ENCODE measurements around the gene TMIGD2.
"Not testable (repeated sequence)": the region's sequence is repeated elsewhere in the genome, so short reads cannot be mapped to it uniquely, and the experiment has no call there.

Gene TMIGD2

DNA sequence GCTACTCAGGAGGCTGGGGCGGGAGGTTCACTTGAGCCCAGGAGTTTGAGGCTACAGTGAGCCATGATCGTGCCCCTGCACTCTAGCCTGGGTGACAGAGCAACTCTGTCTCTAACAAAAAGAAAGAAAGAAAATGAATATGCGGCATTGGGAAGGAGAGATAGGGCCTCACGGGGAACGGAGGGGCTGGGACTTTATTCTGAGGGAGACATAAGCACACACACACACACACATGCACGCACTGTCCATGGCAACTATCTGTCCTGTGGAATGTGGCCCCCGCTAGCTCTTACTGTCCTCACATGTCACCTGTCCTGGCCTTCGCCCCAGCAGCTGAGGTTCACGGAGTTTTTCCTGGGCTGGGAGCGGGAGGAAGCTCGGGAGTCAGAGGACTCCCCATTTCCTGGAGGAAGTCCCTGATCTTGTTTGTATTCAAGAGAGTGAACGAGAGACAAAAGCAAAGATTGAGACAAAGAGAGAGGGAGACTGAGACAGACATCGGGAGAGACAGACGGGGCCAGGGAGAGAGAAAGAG, 35.8 kb upstream of the TMIGD2 start:
- no peak overlapping the region for H3K14ac ChIP-seq (ENCODE audit: low read length)
- H3K36me3 ChIP-seq (replicated peaks in 1 of 2; ENCODE audit: control insufficient read depth in 2 of 2, insufficient read depth in 2 of 2, low read length in 2 of 2) = peaks cover 9 to 18% of the 10 kb centered on the region in 2 donors
- H2AFZ ChIP-seq (ENCODE audit: low read length) = peak overlapping the region; percentile 79
- no peak overlapping the region for H2BK120ac ChIP-seq (ENCODE audit: low read depth, low read length)
- peaks cover 10 to 13% of the 10 kb centered on the region in 2 donors for H3K4me1 ChIP-seq (ENCODE audit: control insufficient read depth in 2 of 2, insufficient read depth in 1 of 2, low read depth in 1 of 2, low read length in 2 of 2)
- WGBS, 2 donors (ENCODE audit: extremely low coverage in 2 of 2, insufficient read length in 2 of 2, insufficient replicate concordance in 1 of 2) = no CpG with 5 or more reads among the region's 14 CpGs
- H2AK5ac ChIP-seq (ENCODE audit: low read depth, low read length) = no peak overlapping the region
- peaks cover 0 to 2% of the 10 kb centered on the region in 2 donors for H3K9me3 ChIP-seq (replicated peaks in 1 of 2; ENCODE audit: control insufficient read depth in 2 of 2, insufficient read depth in 1 of 2, low read depth in 1 of 2, low read length in 2 of 2)
- H4K8ac ChIP-seq (ENCODE audit: low read depth, low read length) = no peak overlapping the region
- H3K9ac ChIP-seq (ENCODE audit: low read depth, low read length, poor library complexity) = peak overlapping the region; percentile 85
- H3K79me1 ChIP-seq (ENCODE audit: low read depth, low read length) = no peaks in the 10 kb centered on the region
- no peak overlapping the region for H3K18ac ChIP-seq (ENCODE audit: low read length)
- peak overlapping the region; percentile 36 to 71 for H3K4me3 ChIP-seq (ENCODE audit: low read length in 2 of 2)
- H3K27ac ChIP-seq (replicated peaks; ENCODE audit: low read length) = no peak overlapping the region
- peak overlapping the region; percentile 0 for H3K23ac ChIP-seq (ENCODE audit: low read depth, low read length, poor library complexity)
- no peak overlapping the region for H2BK12ac ChIP-seq (ENCODE audit: low read length)
- no peaks in the 10 kb centered on the region for H3K27me3 ChIP-seq (ENCODE audit: control insufficient read depth in 3 of 3, insufficient read depth in 3 of 3, low read depth in 1 of 3, low read length in 3 of 3)
- no peak overlapping the region for H3K4me2 ChIP-seq (ENCODE audit: insufficient read depth, low read length, poor library complexity, severe bottlenecking)
- no peak for DNase-seq (ENCODE audit: low spot score)
- no peak overlapping the region for H2BK5ac ChIP-seq (ENCODE audit: low read length)
- H4K91ac ChIP-seq (ENCODE audit: low read depth, low read length, poor library complexity) = peak overlapping the region; percentile 65
- no peak overlapping the region for H2BK15ac ChIP-seq (ENCODE audit: low read length)
- no peak overlapping the region for H3K4ac ChIP-seq (ENCODE audit: low read length)

DNA sequence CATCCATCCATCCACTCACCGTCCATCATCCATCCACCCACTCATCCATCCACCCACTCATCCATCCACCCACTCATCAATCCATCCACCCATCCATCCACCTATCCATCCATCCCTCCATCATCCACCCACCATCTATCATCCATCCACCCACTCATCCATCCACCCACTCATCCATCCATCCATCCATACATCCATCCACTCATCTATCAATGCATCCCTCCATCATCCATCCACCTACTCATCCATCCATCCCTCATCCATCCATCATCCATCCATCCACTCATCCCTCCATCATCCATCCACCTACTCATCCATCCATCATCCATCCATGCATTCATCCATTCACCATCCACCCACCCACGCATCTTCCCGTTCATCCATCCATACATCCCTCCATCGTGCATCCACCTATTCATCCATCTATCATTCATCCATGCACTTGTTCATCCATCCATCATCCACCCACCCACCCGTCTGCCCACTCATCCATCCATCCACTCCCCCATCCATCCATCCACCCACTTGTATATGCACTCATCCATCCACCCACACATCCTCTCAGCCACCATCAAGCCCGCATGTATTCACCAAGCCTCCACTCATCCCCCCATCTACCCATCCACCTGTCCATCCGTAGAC, 32.9 kb upstream of the TMIGD2 start:
- WGBS, 2 donors (ENCODE audit: extremely low coverage in 2 of 2, insufficient read length in 2 of 2, insufficient replicate concordance in 1 of 2) = 100% methylated on average over 4 of the region's 7 CpGs
- H2BK12ac ChIP-seq (ENCODE audit: low read length) = no peak overlapping the region
- no peak overlapping the region for H2BK120ac ChIP-seq (ENCODE audit: low read depth, low read length)

DNA sequence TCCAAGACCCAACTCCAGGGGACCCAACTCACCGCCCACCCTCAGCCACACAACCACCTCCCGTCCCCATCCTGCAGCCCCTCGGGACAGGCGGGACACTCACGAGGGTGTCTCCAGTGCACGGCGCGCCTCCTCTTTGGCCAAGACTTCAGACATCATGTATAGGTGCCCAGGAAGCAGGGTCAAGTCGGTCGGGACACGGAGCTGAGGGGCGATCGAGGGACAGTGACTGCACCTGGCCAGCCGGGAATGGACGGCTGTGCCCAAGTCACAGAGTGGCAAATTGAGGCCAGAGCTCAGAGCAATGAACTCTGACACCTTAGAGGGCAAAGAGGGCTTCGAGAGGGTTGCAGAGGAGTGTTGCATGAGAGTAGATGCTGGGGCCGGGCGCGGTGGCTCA, 27.7 kb upstream of the TMIGD2 start:
- no peak for DNase-seq (ENCODE audit: low spot score)
- Histone ChIP-seq H3K14ac (ENCODE audit: low read length) (no peak overlapping the region), H3K4me1 (ENCODE audit: control insufficient read depth in 2 of 2, insufficient read depth in 1 of 2, low read depth in 1 of 2, low read length in 2 of 2) (peaks cover 7 to 8% of the 10 kb centered on the region in 2 donors), H3K27me3 (ENCODE audit: control insufficient read depth in 3 of 3, insufficient read depth in 3 of 3, low read depth in 1 of 3, low read length in 3 of 3) (no peaks in the 10 kb centered on the region), H3K4me2 (ENCODE audit: insufficient read depth, low read length, poor library complexity, severe bottlenecking) (no peak overlapping the region), H3K36me3 (replicated peaks in 1 of 2; ENCODE audit: control insufficient read depth in 2 of 2, insufficient read depth in 2 of 2, low read length in 2 of 2) (peaks cover 2 to 9% of the 10 kb centered on the region in 2 donors), H3K9me3 (replicated peaks in 1 of 2; ENCODE audit: control insufficient read depth in 2 of 2, insufficient read depth in 1 of 2, low read depth in 1 of 2, low read length in 2 of 2) (no peaks in the 10 kb centered on the region), H3K27ac (replicated peaks; ENCODE audit: low read length) (no peak overlapping the region), H2BK5ac (ENCODE audit: low read length) (peak overlapping the region; percentile 14), H2BK120ac (ENCODE audit: low read depth, low read length) (no peak overlapping the region), H2AFZ (ENCODE audit: low read length) (no peak overlapping the region), H4K8ac (ENCODE audit: low read depth, low read length) (no peak overlapping the region), H2BK12ac (ENCODE audit: low read length) (no peak overlapping the region), H3K18ac (ENCODE audit: low read length) (peak overlapping the region; percentile 66), H3K4ac (ENCODE audit: low read length) (no peak overlapping the region), H3K4me3 (ENCODE audit: low read length in 2 of 2) (no peak overlapping the region), H3K23ac (ENCODE audit: low read depth, low read length, poor library complexity) (no peak overlapping the region), H3K9ac (ENCODE audit: low read depth, low read length, poor library complexity) (no peak overlapping the region), H2AK5ac (ENCODE audit: low read depth, low read length) (no peak overlapping the region), H4K91ac (ENCODE audit: low read depth, low read length, poor library complexity) (no peak overlapping the region), H2BK15ac (ENCODE audit: low read length) (no peak overlapping the region), H3K79me1 (ENCODE audit: low read depth, low read length) (peaks cover 2% of the 10 kb centered on the region)
- no CpG with 5 or more reads among the region's 19 CpGs for WGBS, 2 donors (ENCODE audit: extremely low coverage in 2 of 2, insufficient read length in 2 of 2, insufficient replicate concordance in 1 of 2)

More for the DNA sequence above, 32.9 kb upstream of the TMIGD2 start:
- H2AFZ ChIP-seq (ENCODE audit: low read length) = no peak overlapping the region
- peaks cover 8 to 10% of the 10 kb centered on the region in 2 donors for H3K4me1 ChIP-seq (ENCODE audit: control insufficient read depth in 2 of 2, insufficient read depth in 1 of 2, low read depth in 1 of 2, low read length in 2 of 2)
- peak overlapping the region; percentile 19 for H4K8ac ChIP-seq (ENCODE audit: low read depth, low read length)
- H2BK5ac ChIP-seq (ENCODE audit: low read length) = no peak overlapping the region
- H3K18ac ChIP-seq (ENCODE audit: low read length) = no peak overlapping the region
- no peaks in the 10 kb centered on the region for H3K27me3 ChIP-seq (ENCODE audit: control insufficient read depth in 3 of 3, insufficient read depth in 3 of 3, low read depth in 1 of 3, low read length in 3 of 3)
- no peak overlapping the region for H3K14ac ChIP-seq (ENCODE audit: low read length)
- H3K4me2 ChIP-seq (ENCODE audit: insufficient read depth, low read length, poor library complexity, severe bottlenecking) = no peak overlapping the region
- no peak overlapping the region for H2AK5ac ChIP-seq (ENCODE audit: low read depth, low read length)
- H3K23ac ChIP-seq (ENCODE audit: low read depth, low read length, poor library complexity) = peak overlapping the region; percentile 60
- no peak for DNase-seq (ENCODE audit: low spot score)
- H3K4me3 ChIP-seq (ENCODE audit: low read length in 2 of 2) = no peak overlapping the region
- H3K4ac ChIP-seq (ENCODE audit: low read length) = no peak overlapping the region
- no peaks in the 10 kb centered on the region for H3K79me1 ChIP-seq (ENCODE audit: low read depth, low read length)
- H3K9ac ChIP-seq (ENCODE audit: low read depth, low read length, poor library complexity) = peak overlapping the region; percentile 15
- no peak overlapping the region for H2BK15ac ChIP-seq (ENCODE audit: low read length)
- no peak overlapping the region for H4K91ac ChIP-seq (ENCODE audit: low read depth, low read length, poor library complexity)
- peaks cover 0 to 2% of the 10 kb centered on the region in 2 donors for H3K9me3 ChIP-seq (replicated peaks in 1 of 2; ENCODE audit: control insufficient read depth in 2 of 2, insufficient read depth in 1 of 2, low read depth in 1 of 2, low read length in 2 of 2)
- H3K27ac ChIP-seq (replicated peaks; ENCODE audit: low read length) = no peak overlapping the region
- peaks cover 9 to 18% of the 10 kb centered on the region in 2 donors for H3K36me3 ChIP-seq (replicated peaks in 1 of 2; ENCODE audit: control insufficient read depth in 2 of 2, insufficient read depth in 2 of 2, low read length in 2 of 2)

DNA sequence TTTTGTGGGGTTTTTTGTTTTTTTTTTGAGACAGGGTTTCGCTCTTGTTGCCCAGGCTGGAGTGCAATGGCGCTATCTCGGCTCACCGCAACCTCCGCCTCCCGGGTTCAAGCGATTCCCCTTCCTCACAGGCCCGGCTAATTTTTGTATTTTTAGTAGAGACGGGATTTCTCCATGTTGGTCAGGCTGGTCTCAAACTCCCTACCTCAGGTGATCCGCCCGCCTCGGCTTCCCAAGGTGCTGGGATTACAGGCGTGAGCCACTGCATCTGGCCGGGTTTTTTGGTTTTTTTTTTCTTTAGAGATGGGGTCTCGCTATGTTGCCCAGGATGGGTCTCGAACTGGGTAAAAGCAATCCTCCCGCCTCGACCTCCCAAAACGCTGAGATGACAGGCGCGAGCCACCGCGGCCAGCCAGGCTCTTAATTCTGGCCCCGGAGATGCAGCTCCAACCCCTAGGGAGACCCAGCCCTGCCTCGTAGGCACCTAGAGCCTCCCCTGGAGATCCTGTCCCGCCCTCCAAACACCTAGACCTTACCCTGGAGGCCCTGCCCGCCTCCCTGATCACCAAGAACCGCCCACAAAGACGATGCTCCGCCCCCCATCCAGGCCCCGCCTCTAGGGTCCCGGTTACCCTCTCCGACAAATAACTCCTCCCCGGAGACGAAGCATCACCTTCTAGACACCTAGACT, 26.9 kb upstream of the TMIGD2 start:
- Histone ChIP-seq H2AK5ac (ENCODE audit: low read depth, low read length) (peak overlapping the region; percentile 90), H2BK15ac (ENCODE audit: low read length) (peak overlapping the region; percentile 92), H3K4me2 (ENCODE audit: insufficient read depth, low read length, poor library complexity, severe bottlenecking) (peak overlapping the region; percentile 80), H2AFZ (ENCODE audit: low read length) (peak overlapping the region; percentile 99), H3K4me3 (ENCODE audit: low read length in 2 of 2) (peak overlapping the region; percentile 79 to 90), H2BK5ac (ENCODE audit: low read length) (peak overlapping the region; percentile 14)
- WGBS, 2 donors (ENCODE audit: extremely low coverage in 2 of 2, insufficient read length in 2 of 2, insufficient replicate concordance in 1 of 2) = no CpG with 5 or more reads among the region's 35 CpGs
- H3K79me1 ChIP-seq (ENCODE audit: low read depth, low read length); H3K18ac ChIP-seq (ENCODE audit: low read length); H3K27me3 ChIP-seq (ENCODE audit: control insufficient read depth in 3 of 3, insufficient read depth in 3 of 3, low read depth in 1 of 3, low read length in 3 of 3); H4K8ac ChIP-seq (ENCODE audit: low read depth, low read length); H3K4ac ChIP-seq (ENCODE audit: low read length); H4K91ac ChIP-seq (ENCODE audit: low read depth, low read length, poor library complexity); H3K4me1 ChIP-seq (ENCODE audit: control insufficient read depth in 2 of 2, insufficient read depth in 1 of 2, low read depth in 1 of 2, low read length in 2 of 2); H3K9ac ChIP-seq (ENCODE audit: low read depth, low read length, poor library complexity); H3K23ac ChIP-seq (ENCODE audit: low read depth, low read length, poor library complexity); H3K27ac ChIP-seq (replicated peaks; ENCODE audit: low read length); H2BK12ac ChIP-seq (ENCODE audit: low read length); H3K36me3 ChIP-seq (replicated peaks in 1 of 2; ENCODE audit: control insufficient read depth in 2 of 2, insufficient read depth in 2 of 2, low read length in 2 of 2); H2BK120ac ChIP-seq (ENCODE audit: low read depth, low read length); H3K14ac ChIP-seq (ENCODE audit: low read length); DNase-seq (ENCODE audit: low spot score); H3K9me3 ChIP-seq (replicated peaks in 1 of 2; ENCODE audit: control insufficient read depth in 2 of 2, insufficient read depth in 1 of 2, low read depth in 1 of 2, low read length in 2 of 2): not testable (repeated sequence)

Data from neuronal stem cell (in vitro differentiated cells).